ENCODE results near the gene S100A9. TPM values are rescaled to one million over a fixed set of nuclear protein-coding genes. Genes with fewer than 3 reads are reported as not detected.
"Not testable (repeated sequence)": the region's sequence is repeated elsewhere in the genome, so short reads cannot be mapped to it uniquely, and the experiment has no call there.

S100A9 gene
- total RNA-seq, 1 experiment from 2014 or later: 126 TPM

DNA sequence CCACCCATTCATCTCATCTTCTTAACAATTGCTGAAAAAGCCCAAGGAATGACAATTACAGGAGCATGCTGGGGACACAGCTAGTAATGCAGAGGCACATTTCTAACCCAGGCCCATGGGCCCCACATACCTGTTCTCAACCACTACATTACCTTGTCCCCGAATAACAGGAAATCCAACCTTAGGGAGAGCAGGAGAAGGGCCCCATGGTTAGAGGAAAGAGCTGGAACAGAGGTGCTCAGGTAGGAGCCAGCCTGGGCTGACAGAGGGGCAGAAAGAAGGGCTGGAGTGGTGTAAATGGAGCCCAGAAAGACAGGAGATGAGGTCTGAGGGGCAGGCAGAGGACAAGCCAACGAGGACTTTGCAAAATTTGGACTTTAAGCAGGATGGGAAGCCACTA, 44.6 kb downstream of the S100A9 start:
- H3K9me3 Mint-ChIP-seq (ENCODE audit: unreplicated experiment): no peaks in the 10 kb centered on the region
- H3K27me3 Mint-ChIP-seq (ENCODE audit: insufficient read depth, unreplicated experiment): peaks cover 49% of the 10 kb centered on the region

DNA sequence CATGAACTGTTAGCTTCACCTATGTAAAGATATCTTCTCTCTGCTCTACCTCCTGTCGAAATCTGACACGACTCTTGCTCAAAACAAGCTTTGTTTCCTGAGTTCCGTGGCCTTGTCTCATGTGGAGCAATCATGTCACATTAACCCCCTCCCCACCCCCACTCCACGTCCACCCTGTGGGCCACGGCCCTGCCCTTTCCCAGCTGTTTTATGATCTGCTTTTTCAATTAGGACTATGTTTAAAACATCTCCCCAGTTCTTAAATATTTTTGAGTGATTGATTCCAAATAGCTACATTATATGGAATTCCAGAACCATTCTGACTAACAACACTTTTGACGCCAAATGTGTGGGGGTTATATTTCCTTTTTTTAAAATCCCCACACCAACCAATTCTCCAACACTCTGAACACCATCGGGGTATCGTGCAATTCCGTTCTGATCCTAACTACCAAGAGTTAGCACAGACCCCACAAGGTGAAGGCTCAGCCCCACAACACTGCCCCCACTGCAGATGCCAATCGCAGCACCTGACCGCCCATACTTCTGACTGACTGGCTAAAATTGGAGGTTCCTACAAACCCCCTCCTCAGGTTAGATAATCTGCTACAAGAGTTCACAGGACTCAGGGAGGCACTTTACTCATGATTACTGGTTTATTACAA, 45.9 kb downstream of the S100A9 start:
- H3K27ac Mint-ChIP-seq (ENCODE audit: low read depth, unreplicated experiment): no peak overlapping the region

More for the DNA sequence above, 44.6 kb downstream of the S100A9 start:
- TF ChIP-seq CTCF (IDR thresholded peaks at IDR 0.05; ENCODE audit: unreplicated experiment): no peak
- POLR2A ChIA-PET: no interaction called here
- no TSS peak for BruUV-seq (replicated peaks)
- CTCF ChIA-PET: interaction anchor here (1.2 to 5.5 kb wide), 5 partner anchors 17 to 108 kb away, joined by 3 to 31 read pairs (median 5); partner anchors contain the start of gene S100A9
- Mint-ChIP-seq H3K4me1 (ENCODE audit: insufficient read depth, unreplicated experiment) (peaks cover 2% of the 10 kb centered on the region), H3K4me3 (ENCODE audit: unreplicated experiment) (no peak overlapping the region), H3K27ac (ENCODE audit: low read depth, unreplicated experiment) (no peak overlapping the region), H3K36me3 (ENCODE audit: insufficient read depth, unreplicated experiment) (no peaks in the 10 kb centered on the region)
- intact Hi-C loops (cut with micrococcal nuclease): no loop called here
- DNase-seq (ENCODE audit: unreplicated experiment): no peak

DNA sequence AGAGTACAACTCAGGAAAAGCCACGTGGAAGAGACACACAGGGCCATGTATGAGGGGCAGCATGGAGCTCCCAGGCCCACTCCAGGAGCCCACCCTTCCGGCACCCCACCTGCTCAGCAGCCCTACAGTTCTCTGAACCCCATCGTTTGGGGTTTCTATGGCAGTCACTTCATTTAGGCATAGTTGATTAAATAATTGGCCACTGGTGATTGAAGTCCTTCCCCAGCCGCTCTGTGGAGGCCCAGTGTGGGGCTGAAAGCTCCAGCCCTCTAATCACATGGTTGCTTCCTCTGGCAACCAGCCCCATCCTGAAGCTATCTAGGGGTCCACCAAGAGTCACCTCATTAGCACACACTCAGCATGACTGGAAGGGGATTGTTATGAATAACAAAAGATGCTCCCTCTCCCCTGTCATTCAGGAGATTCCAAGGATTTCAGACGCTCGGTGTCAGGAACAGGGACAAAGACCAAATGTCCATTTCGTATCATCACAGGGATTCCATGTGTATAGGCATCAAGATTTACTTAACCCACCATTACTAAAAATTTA, 46.5 kb downstream of the S100A9 start:
- Mint-ChIP-seq H3K4me1 (ENCODE audit: insufficient read depth, unreplicated experiment) (no peaks in the 10 kb centered on the region), H3K27me3 (ENCODE audit: insufficient read depth, unreplicated experiment) (peaks cover 67% of the 10 kb centered on the region), H3K36me3 (ENCODE audit: insufficient read depth, unreplicated experiment) (no peaks in the 10 kb centered on the region), H3K27ac (ENCODE audit: low read depth, unreplicated experiment) (no peak overlapping the region), H3K4me3 (ENCODE audit: unreplicated experiment) (no peak overlapping the region), H3K9me3 (ENCODE audit: unreplicated experiment) (no peaks in the 10 kb centered on the region)
- POLR2A ChIA-PET: interaction anchor here (0.5 to 0.6 kb wide), 3 partner anchors 13 to 1864 kb away, joined by 3 to 5 read pairs (median 3); partner anchors contain the start of gene S100A8
- intact Hi-C loops (cut with micrococcal nuclease): loop anchor here (1.0 to 2.0 kb wide), 3 partner anchors 19 to 91 kb away; no protein-coding TSS in a partner anchor
- no peak for TF ChIP-seq CTCF (IDR thresholded peaks at IDR 0.05; ENCODE audit: unreplicated experiment)
- BruUV-seq (replicated peaks): no TSS peak
- CTCF ChIA-PET: interaction anchor here (0.6 to 5.5 kb wide), 13 partner anchors 17 to 580 kb away, joined by 3 to 31 read pairs (median 3); partner anchors contain the start of gene S100A9
- no peak for DNase-seq (ENCODE audit: unreplicated experiment)

More for the DNA sequence above, 45.9 kb downstream of the S100A9 start:
- H3K27me3 Mint-ChIP-seq (ENCODE audit: insufficient read depth, unreplicated experiment): peaks cover 61% of the 10 kb centered on the region
- no peak for DNase-seq (ENCODE audit: unreplicated experiment)
- intact Hi-C loops (cut with micrococcal nuclease): loop anchor here (1.0 to 2.0 kb wide), 3 partner anchors 19 to 91 kb away; no protein-coding TSS in a partner anchor
- CTCF ChIA-PET: interaction anchor here (0.6 to 5.5 kb wide), 12 partner anchors 25 to 265 kb away, joined by 3 to 31 read pairs (median 3); partner anchors contain the start of gene S100A9
- BruUV-seq (replicated peaks): no TSS peak
- H3K36me3 Mint-ChIP-seq (ENCODE audit: insufficient read depth, unreplicated experiment): no peaks in the 10 kb centered on the region
- H3K4me1 Mint-ChIP-seq (ENCODE audit: insufficient read depth, unreplicated experiment): no peaks in the 10 kb centered on the region
- no peak overlapping the region for H3K4me3 Mint-ChIP-seq (ENCODE audit: unreplicated experiment)
- POLR2A ChIA-PET: interaction anchor here (0.6 to 0.8 kb wide), 3 partner anchors 13 to 1863 kb away, joined by 3 to 5 read pairs (median 3); partner anchors contain the start of genes S100A12 and S100A8
- H3K9me3 Mint-ChIP-seq (ENCODE audit: unreplicated experiment): no peaks in the 10 kb centered on the region
- no peak for TF ChIP-seq CTCF (IDR thresholded peaks at IDR 0.05; ENCODE audit: unreplicated experiment)

GRCh38 chr1:153404768-153405167, 47.1 kb downstream of the S100A9 start:
- POLR2A ChIA-PET: interaction anchor here (0.5 kb wide), 1 partner anchor 19 kb away, joined by 3 read pairs; no protein-coding TSS in a partner anchor
- peaks cover 67% of the 10 kb centered on the region for H3K27me3 Mint-ChIP-seq (ENCODE audit: insufficient read depth, unreplicated experiment)
- no peak overlapping the region for H3K27ac Mint-ChIP-seq (ENCODE audit: low read depth, unreplicated experiment)
- H3K4me1 Mint-ChIP-seq (ENCODE audit: insufficient read depth, unreplicated experiment): no peaks in the 10 kb centered on the region
- CTCF ChIA-PET: interaction anchor here (0.6 to 5.5 kb wide), 11 partner anchors 18 to 579 kb away, joined by 3 to 31 read pairs (median 3); partner anchors contain the start of gene S100A9
- DNase-seq (ENCODE audit: unreplicated experiment): peak; percentile 73
- BruUV-seq (replicated peaks): no TSS peak
- peak; percentile 86 for TF ChIP-seq CTCF (IDR thresholded peaks at IDR 0.05; ENCODE audit: unreplicated experiment)
- H3K9me3 Mint-ChIP-seq (ENCODE audit: unreplicated experiment): no peaks in the 10 kb centered on the region
- intact Hi-C loops (cut with micrococcal nuclease): loop anchor here (1.0 to 2.0 kb wide), 3 partner anchors 18 to 90 kb away; no protein-coding TSS in a partner anchor
- no peak overlapping the region for H3K4me3 Mint-ChIP-seq (ENCODE audit: unreplicated experiment)
- no peaks in the 10 kb centered on the region for H3K36me3 Mint-ChIP-seq (ENCODE audit: insufficient read depth, unreplicated experiment)

- H3K27ac Mint-ChIP-seq (ENCODE audit: low read depth, unreplicated experiment); H3K9me3 Mint-ChIP-seq (ENCODE audit: unreplicated experiment); H3K4me3 Mint-ChIP-seq (ENCODE audit: unreplicated experiment); DNase-seq (ENCODE audit: unreplicated experiment); BruUV-seq (replicated peaks); H3K4me1 Mint-ChIP-seq (ENCODE audit: insufficient read depth, unreplicated experiment); H3K36me3 Mint-ChIP-seq (ENCODE audit: insufficient read depth, unreplicated experiment); POLR2A ChIA-PET: not testable (repeated sequence)
- peaks cover 73% of the 10 kb centered on the region for H3K27me3 Mint-ChIP-seq (ENCODE audit: insufficient read depth, unreplicated experiment)
- CTCF ChIA-PET: interaction anchor here (0.6 to 5.5 kb wide), 6 partner anchors 40 to 565 kb away, joined by 3 to 31 read pairs (median 5); no protein-coding TSS in a partner anchor
- intact Hi-C loops (cut with micrococcal nuclease): loop anchor here (2.0 kb wide), 2 partner anchors 17 to 89 kb away; no protein-coding TSS in a partner anchor
Measured at GRCh38 chr1:153405825-153406599, 48.4 kb downstream of the S100A9 start.

Data from MCF 10A (cell line).